Hindlimb muscle (tissue), 1 donor: ENCODE results near the gene HTR3B. TPM values are rescaled to one million over a fixed set of nuclear protein-coding genes. Genes with fewer than 3 reads are reported as not detected.
"Not testable (repeated sequence)": the region's sequence is repeated elsewhere in the genome, so short reads cannot be mapped to it uniquely, and the experiment has no call there.

Experiments
- DNase-seq: peaks from one replicate; pipeline ENCODE4 v3.0.0-alpha.2; 2013
- polyA plus RNA-seq: library from polyadenylated mRNA; unstranded; fragments of 120-200 nt; gene quantifications from one replicate; pipeline ENCODE4 v1.2.1, GENCODE V29; 2013; ENCODE audit not compliant: insufficient read length

Gene HTR3B
- polyA plus RNA-seq, 1 donor, result 0.09 TPM

DNA sequence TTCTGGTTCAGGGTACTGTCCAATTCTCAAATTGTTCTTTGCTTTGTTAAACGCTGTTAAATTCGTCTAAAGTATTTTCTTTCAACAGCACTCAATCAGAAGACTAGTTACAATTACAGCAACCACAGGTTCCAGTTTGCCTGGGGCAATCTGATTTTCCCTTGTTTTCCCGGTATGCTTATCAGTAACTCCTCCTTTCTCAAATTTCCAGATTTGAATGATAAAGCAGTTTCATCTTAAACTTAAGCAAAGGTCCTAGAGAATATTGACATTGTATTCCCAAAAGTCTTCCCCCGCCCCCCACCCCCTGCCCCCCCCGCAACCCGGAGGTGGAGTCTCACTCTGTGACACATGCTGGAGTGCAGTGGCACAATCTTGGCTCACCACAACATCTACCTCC, 18.7 kb upstream of the HTR3B start:
- DNase-seq, result no peak

DNA sequence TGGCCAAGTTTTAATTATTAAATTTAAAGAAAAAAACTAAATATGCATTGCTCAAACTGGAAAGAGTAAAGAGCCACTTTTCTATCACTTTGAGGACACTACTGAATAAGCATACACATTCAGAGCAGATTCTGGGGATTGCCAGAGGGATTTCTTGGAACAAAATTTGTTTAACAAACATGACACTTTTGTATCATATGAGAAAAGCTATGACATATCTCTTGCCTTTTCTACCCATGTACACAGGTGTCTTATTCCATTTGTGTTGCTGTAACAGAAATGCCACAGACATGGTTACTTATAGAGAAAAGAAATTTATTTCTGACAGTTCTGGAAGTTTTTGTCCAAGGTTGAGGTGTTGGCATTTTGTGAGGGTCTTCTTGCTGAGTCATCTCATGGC, 15.7 kb upstream of the HTR3B start:
- DNase-seq, result no peak

DNA sequence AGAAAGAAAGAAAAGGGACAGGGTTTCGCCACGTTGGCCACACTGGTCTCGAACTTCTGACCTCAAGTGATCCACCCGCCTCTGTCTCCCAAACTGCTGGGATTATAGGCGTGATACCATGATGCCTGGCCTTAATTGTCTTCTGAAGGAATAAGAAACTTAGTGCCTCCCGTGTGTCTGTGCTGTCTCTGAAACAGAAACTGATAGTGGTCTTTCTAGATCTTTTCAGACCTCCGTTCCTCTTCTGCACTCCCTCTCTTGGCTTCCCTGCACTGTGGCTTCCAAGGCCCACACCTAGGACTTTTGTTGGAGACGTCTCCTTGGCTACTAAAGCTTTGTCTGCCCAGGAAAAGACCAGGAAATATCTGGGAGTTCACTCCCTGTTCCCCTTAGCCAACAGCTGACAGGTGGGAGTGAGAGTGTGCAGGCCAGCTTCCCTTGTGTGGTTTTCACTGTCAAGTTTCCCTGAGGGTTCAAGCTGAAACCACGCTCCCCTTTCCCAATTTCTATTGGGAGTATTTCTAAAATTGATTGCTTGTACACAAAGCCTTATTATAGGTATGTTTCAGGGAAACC, 10.1 kb upstream of the HTR3B start:
- DNase-seq, result no peak

DNA sequence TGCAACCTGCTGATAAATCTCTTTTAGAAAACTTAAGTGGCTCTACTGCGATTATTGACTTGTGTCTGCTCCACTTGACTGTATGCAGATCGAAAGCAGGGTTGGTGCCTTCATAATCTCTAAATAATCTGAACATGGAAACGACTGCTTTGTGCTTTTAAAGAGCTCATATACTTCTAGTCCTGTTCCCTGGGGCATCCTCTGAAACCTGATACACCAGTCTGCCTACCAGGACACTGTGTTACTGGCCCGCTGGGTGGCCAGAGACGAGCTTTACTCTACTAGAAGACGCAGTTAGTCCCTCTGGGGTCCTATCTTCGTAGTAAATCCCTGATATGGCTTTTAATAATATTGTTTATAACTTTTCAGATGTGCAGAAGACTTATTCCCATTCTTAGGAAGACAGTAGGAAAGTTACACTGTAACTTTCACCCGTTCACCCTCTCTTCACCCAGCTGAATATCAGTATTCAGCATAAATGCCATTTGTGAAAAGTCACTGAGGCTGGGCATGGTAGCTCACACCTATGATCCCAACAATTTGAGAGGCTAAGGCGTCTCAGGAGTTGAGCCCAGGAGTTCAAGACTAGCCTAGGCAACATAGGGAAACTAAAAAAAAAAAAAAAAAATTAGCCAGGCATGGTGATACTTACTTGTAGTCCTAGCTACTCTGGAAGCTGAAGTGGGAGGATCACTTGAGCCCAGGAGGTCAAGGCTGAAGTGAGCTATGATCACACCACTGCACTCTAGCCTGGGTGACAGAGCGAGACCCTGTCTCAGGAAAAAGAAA, 9.0 kb upstream of the HTR3B start:
- DNase-seq, result no peak

DNA sequence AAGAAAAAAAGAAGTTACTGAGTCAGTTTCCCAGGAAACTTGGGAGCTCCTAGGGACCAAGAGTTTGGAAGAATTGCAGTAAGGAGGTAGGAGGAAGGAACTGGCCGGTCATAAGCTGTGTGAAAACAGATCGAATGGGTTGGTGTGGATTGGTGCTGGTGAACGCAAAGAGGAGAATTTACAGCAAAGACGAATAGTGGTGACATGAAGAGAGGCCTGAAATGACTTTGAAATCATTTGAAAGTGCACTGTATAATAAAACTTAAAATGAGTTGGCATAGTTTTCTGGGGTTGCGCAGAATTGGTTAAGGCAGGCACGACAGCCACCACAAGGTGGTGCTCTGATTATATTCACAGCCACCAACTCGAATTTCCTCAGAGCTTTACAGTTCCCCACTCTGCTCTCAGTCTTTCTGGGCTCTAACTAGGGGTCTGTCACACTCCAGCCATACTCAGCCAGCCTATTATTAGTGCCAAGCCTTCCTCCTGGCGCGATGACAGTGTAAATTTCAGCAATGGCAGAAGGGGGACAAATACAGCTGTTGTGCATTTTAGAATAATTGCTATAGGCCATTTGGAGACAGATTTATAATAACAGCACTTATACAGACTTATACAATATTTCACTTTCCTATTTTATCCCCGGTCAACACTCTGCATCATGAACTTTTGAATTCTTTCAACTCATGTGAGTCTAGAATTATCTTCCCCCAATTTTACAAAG, 8.3 kb upstream of the HTR3B start:
- peak; percentile 43 for DNase-seq

DNA sequence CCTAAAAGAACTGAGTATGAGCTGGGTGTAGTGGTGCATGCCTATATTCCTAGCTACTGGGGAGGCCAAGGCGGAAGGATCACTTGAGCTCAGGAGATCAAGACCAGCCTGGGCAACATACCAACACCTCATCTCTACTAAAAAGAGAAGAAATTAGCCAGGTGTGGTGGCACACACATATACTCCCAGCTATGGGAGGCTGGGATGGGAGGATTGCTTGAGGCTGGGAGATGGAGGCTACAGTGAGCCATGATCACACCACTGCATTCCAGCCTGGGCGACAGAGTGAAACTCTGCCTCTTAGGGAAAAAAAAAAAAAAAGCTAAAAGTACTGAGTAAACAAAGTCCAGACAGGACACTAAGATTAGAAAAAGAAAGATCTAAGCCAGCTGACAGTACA, 3.5 kb upstream of the HTR3B start:
- DNase-seq, result no peak

DNA sequence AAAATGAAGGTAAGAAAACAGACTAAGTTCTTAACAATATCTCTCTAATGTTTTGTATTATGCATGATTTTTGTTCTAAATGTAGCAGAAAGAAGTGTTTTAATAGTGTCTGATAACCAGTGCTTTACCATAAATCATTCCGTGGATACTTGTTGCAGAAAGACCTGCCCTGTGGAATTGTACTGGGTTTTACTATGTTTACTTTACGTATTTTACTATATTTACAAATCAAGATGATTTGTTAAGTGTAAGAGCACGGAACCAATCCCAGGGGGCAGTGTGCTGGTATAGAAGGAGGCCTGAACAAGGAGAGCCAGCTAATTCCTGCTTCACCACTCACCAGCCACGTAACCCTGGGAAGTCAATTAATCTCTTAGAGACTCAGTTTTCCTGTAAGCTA, 1.4 kb downstream of the HTR3B start:
- DNase-seq, result no peak

DNA sequence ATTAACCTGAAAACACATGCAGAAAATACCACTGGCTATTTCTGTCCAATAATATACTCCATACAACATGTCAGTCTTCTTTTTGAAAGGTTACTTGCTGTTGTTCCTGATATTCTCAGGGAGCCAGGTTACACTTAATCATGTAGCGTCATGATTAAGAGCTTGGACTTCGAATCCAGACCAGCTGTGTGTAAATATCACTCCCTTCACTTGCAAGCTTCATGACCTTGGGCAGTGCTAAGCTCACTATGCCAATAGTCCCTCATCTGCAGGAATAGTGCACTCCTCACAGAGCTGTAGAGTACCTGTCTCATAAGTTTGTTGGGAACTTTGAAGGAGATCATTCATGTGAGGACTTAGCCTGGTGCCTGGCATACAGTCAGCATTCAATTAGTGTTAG, 1.9 kb downstream of the HTR3B start:
- no peak for DNase-seq

DNA sequence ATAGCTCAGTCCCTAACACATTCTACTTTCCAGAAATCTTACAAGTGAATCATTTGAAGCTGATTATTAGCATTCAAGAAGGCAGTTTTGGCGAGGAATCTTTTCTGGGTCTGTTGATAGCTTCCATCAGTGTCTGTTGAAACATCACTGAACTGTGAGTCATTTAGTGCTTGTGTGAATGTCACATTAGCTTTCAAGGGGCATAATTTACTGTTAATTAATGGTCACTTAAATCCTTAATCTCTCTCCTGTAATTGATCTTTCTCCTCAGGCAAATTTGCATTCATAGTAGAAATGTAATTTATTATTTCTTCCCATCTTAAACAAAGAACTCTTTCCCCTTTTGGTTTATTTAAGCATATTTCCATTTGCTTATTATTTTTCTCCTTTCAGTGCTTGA, 2.6 kb downstream of the HTR3B start:
- no peak for DNase-seq

DNA sequence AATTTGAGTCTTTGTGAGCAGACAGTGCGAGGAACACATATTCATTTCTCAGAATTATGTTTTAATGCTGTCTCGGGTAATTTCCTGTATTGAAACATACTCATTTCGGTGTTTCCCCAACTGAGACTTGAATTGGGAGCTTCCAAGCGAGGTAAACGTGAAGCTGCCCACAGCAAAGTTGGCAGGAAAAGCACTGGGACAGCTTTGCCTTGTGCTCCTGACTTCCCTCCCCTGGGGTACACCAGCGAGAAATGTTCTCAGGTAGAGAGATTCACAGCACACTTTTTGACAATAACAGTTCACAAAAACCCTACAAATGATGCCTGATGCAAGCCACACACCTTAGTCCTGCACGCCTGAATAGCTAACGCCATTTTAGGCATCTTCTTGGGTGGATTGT, 3.1 kb downstream of the HTR3B start:
- no peak for DNase-seq

DNA sequence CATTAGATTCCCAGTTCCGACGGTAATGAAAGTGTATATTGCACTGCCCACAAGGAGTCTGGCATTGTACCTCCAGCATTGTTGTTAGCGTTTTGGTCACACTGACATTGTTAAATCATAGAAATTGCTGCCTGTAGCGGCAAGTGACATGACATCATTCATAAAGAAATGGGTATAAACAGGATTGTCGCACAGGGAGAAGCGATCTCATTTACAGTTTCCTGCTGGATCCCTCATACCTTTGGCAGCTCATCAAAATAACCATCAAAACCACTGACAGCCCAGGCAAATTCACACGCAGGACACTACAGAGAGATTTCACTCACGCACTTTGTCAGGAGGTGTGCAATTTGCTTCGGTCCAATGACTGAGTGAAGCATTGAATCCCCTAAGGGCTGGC, 3.5 kb downstream of the HTR3B start:
- no peak for DNase-seq

DNA sequence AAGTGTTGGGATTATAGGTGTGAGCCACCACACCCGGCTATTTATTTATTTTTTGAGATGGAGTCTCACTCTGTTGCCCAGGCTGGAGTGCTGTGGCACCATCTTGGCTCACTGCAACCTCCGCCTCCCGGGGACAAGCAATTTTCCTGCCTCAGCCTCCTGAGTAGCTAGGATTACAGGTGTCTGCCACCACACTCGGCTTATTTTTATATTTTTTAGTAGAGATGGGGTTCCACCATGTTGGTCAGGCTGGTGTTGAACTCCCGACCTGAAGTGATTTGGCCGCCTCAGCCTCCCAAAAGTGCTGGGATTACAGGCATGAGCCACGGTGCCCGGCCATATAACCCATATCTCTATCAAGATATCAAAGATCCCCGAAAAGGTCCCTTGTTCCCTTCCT, 6.9 kb downstream of the HTR3B start:
- DNase-seq, result not testable (repeated sequence)

DNA sequence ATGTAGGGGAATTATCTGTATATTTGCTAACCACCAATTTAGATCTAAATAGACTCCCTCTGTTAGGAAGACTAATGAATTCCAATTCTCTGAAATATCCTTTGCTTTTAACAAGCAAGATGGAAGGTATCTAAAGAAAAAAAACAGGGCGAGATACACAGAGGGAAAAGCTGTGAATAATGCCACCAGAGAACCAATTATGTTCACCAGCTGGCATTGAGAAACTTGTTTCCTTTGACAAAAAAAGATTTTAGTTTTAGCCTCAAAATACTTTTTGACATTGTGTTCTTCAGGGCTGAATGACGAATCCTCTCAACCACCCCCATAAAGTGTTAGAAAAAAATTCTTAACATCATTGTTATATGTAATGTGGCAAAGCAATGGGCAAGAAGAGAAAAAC, 19.0 kb downstream of the HTR3B start:
- DNase-seq, result no peak

DNA sequence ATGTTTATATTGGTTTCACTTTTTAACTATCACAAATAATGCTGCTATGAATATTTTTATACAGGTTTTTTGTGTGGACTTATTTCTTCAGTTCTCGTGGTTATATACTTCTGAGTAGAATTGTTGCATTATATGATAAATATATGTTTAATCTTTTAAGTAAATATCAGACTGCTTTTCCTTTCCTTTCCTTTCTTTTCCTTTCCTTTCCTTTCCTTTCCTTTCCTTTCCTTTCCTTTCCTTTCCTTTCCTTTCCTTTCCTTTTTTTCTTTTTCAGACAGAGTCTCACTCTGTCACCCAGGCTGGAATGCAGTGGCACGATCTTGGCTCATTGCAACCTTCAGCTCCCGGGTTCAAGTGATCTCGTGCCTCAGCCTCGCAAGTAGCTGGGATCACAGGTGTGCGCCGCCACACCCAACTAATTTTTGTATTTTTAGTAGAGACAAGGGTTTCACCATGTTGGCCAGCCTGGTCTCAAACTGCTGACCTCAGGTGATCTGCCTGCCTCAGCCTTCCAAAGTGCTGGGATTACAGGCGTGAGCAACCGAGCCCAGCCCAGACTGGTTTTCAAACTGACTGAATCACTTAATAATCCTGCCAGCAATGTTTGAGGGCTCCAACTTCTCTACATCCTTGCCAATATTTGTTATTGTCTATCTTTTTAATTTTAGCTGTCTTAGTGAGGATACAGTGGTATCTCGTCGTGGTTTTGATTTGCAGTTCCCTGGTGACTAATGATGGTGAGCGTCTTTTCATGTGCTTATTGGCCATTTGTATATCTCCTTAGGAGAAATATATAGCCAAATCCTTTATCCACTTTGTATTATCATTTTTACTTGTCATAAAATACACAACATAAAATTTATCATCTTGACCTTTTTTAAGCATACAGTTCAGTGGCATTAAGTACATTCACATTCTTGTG, 21.9 kb downstream of the HTR3B start:
- DNase-seq, result no peak

DNA sequence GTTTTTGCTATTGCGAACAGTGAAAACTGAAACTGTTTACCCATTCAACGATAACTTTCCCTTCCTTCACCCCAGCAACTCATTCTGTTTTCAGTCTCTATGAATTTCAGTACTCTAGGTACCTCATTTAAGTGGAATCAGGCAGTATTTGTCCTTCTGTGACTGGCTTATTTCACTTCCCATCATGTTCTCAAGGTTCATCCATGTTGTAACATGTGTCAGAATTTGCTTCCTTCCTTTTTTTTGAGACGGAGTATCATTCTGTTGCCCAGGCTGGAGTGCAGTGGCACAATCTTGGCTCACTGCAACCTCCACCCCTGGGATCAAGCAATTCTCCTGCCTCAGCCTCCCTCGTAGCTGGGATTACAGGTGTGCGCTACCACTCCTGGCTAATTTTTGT, 23.7 kb downstream of the HTR3B start:
- DNase-seq, result no peak

DNA sequence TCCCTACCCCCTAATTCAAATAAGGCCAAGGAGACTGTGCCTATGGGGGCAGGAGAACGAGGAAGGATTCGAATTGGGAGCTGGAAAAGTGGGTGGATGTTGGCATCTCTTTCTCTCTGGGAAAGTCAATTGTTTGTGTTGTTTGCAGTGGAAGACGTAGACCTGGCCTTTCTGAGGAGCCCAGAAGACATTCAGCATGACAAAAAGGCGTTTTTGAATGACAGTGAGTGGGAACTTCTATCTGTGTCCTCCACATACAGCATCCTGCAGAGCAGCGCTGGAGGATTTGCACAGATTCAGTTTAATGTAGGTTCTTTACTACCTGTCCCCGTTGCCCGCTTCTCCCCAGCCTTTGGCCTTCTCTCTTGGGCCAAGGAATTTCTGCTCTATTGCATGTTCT, 28.2 kb downstream of the HTR3B start:
- DNase-seq, result no peak

DNA sequence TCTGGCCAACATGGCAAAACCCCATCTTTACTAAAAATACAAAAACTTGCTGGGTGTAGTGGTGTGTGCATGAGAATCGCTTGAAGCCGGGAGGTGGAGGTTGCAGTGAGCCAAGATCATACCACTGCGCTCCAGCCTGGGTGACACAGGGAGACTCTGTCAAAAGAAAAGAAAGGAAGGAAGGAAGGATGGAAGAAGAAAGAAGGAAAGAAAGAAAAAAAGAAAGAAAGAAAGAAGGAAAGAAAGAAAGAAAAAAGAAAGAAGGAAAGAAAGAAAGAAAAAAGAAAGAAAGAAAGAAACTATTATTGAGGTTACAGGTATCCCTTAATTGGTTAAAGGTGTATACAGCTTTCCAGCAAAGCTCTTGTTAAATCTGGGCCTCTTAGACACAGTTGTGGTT, 29.6 kb downstream of the HTR3B start:
- not testable (repeated sequence) for DNase-seq

DNA sequence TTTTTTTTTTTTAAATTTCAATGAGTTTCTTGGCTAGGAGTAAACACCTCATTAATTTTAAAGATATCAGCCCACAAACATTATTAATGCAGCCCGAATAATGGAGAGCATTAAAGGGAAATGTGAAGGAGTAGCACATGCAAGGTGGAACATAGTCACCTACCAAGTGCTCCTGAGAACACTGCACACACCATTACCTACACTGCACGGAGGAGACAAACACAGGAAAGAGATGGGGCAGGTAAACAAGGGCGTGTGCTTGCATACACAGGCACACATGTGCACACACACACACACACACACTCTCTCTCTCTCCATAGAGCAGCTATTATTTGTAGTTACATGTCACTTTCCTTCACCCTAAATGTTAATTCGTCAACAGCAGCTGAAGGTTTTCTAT, 30.2 kb downstream of the HTR3B start:
- no peak for DNase-seq

DNA sequence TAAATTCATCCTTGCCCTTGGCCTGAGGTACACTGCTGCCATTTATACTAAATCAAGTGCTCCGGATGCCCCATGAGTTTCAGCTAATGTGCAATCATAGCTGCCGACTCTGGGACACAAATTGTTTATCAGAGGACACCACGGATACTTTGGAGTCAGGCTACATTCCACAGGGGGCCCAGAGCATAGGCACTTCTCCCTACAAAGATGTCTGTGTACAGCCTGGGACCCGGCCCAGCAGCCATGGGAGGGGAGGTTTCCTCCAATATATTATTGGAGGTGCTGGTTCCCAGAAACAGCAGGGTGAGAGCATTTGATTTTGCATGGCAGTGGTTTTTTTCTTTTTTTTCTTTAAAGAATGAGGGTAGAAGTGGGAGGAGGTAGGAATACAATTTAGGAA, 31.3 kb downstream of the HTR3B start:
- no peak for DNase-seq

DNA sequence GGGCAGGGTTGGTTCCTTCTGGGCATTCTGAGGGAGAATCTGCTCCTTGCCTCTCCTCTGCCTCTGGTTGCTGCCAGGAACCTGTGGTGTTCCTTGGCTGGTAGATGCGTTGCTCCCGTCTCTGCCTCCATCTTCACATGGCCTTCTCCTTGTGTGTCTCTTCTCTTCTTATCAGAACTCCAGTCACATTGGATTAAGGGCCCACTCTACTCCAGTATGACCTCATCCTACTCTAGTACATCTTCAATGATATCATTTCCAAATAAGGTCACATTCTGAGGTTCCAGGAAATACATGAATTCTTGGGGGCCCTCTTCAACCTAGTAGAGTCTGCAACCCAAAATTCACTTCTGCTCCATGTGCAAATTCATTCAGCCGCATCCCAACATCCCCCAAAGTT, 33.3 kb downstream of the HTR3B start:
- no peak for DNase-seq

DNA sequence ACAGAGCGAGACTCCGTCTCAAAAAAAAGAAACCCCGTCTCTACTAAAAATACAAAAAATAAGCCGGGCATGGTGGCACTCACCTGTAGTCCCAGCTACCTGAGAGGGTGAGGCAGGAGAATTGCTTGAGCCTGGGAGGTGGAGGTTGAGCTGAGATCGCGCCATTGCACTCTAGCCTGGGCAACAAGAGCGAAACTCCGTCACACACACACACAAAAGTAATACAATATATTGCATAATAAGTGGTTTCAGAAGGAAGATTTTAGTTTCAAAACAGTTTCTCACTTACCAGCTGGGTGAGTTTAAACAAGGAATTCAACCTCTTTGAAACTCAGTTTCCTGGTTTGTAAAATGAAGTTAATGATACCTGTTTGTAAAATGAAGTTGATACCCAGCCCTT, 37.7 kb downstream of the HTR3B start:
- no peak for DNase-seq

DNA sequence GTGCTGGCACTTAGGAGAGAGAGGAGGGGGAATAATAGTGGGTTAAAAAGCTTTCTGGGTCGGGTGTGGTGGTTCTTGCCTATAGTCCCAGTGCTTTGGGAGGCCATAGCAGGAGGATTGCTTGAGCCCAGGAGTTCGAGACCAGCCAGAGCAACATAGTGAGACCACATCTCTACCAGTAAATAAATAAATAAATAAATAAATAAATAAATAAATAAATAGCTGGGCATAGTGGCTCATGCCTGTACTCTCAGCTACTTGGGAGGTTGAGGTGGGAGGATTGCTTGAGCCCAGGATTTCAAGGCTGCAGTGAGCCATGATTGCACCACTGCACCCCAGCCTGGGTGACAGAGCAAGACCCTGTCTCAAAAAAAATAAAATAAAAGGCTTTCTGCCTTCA, 41.6 kb downstream of the HTR3B start:
- DNase-seq, result not testable (repeated sequence)

DNA sequence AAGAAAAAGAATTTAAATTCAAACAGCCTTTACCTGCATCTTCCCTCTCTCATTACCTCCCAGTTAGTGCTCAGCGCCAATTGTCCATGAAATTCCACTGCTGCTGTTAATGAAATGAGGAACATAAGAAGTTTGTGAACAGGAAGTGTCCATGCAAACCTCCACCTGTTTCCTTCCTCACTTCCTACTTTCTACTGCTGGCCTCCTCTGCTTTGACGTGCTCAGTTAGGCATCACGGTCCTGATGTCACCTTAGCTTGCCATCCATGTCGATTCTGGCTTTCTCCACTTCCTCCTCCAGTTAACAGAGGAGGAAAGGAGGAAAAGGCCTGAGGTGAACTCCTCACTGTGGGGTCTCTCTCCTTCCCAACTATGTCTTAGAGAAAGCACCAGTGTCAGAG, 43.4 kb downstream of the HTR3B start:
- no peak for DNase-seq
